ENCODE results near the gene USP25. TPM values are rescaled to one million over a fixed set of nuclear protein-coding genes. Genes with fewer than 3 reads are reported as not detected.

Gene USP25
- total and polyA plus RNA-seq, 2 of the 8 experiments (the other 6 are each of a cell fraction or from before 2014, with no cell fraction given) = 11.2 to 48.1 TPM

DNA sequence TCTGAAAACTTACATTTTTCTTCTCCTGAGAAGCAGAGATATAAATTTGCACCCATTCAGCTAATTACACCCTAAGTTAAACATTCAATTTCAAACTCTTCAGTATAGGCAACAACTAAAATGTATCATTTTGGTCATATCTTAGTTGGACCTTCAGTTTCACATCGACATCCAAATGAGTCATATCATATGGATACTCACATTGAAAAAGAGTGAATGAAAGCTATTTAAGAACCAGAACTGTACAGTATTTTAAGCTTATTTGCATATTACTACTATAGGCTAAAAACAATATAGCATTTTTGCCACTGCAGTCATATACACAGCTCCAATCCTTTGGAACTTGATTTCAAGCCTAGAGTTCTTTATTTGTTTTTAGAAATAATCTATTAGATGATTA, 33.6 kb downstream of the USP25 start:
- no peaks in the 10 kb centered on the region for H3K23me2 ChIP-seq (ENCODE audit: low read depth, low read length)
- H2AK5ac ChIP-seq (ENCODE audit: low read depth, low read length) = no peak overlapping the region
- H4K91ac ChIP-seq (replicated peaks; ENCODE audit: insufficient read length, low read length) = no peak overlapping the region
- no peaks in the 10 kb centered on the region for H3K79me1 ChIP-seq (ENCODE audit: low read depth, low read length)
- TF ChIP-seq SIN3A (conservative IDR thresholded peaks at IDR 0.05 in 1 of 2, IDR thresholded peaks at IDR 0.05 in 1 of 2; ENCODE audit: low read depth in 1 of 2, low read length in 2 of 2) = no peak
- TF ChIP-seq KDM1A (IDR thresholded peaks at IDR 0.05; ENCODE audit: borderline replicate concordance, low read length) = no peak
- TF ChIP-seq, protein P1, sequence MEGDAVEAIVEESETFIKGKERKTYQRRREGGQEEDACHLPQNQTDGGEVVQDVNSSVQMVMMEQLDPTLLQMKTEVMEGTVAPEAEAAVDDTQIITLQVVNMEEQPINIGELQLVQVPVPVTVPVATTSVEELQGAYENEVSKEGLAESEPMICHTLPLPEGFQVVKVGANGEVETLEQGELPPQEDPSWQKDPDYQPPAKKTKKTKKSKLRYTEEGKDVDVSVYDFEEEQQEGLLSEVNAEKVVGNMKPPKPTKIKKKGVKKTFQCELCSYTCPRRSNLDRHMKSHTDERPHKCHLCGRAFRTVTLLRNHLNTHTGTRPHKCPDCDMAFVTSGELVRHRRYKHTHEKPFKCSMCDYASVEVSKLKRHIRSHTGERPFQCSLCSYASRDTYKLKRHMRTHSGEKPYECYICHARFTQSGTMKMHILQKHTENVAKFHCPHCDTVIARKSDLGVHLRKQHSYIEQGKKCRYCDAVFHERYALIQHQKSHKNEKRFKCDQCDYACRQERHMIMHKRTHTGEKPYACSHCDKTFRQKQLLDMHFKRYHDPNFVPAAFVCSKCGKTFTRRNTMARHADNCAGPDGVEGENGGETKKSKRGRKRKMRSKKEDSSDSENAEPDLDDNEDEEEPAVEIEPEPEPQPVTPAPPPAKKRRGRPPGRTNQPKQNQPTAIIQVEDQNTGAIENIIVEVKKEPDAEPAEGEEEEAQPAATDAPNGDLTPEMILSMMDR (IDR thresholded peaks at IDR 0.05; ENCODE audit: control extremely low read depth in 1 of 3, insufficient read depth in 1 of 3, low read depth in 1 of 3, low read length in 3 of 3) = no peak
- no peak for TF ChIP-seq SP1 (IDR thresholded peaks at IDR 0.05; ENCODE audit: low read depth, low read length)
- TF ChIP-seq ASH2L (IDR thresholded peaks at IDR 0.05; ENCODE audit: low read length) = no peak
- no peak for TF ChIP-seq EZH2 (IDR thresholded peaks at IDR 0.05; ENCODE audit: low read depth, low read length, severe bottlenecking)
- no peak for TF ChIP-seq HDAC6 (IDR thresholded peaks at IDR 0.05; ENCODE audit: low read depth, low read length)
- no peak for TF ChIP-seq SP4 (IDR thresholded peaks at IDR 0.05; ENCODE audit: low read length)
- TF ChIP-seq SRF (IDR thresholded peaks at IDR 0.05; ENCODE audit: low read depth, low read length) = no peak
- H3K4me1 ChIP-seq (replicated peaks in 1 of 4; ENCODE audit: control insufficient read depth in 3 of 4, insufficient read depth in 4 of 4, low read length in 3 of 4) = peaks cover 1 to 13% (median 6%) of the 10 kb centered on the region in 4 experiments; a peak in 5 of 7 replicates
- peaks cover 9 to 10% of the 10 kb centered on the region in 2 experiments for H4K20me1 ChIP-seq (replicated peaks in 1 of 2; ENCODE audit: control insufficient read depth in 1 of 2, insufficient read depth in 2 of 2, low read length in 2 of 2)
- no peaks in the 10 kb centered on the region; a peak in 1 of 4 replicates for H3K9me3 ChIP-seq (ENCODE audit: insufficient read depth in 2 of 2, low read depth in 1 of 2, low read length in 1 of 2)
- H3K36me3 ChIP-seq (ENCODE audit: control insufficient read depth in 2 of 4, insufficient read depth in 4 of 4, low read length in 3 of 4) = peaks cover 0 to 5% (median 0%) of the 10 kb centered on the region in 4 experiments; a peak in 2 of 8 replicates
- no peak overlapping the region for H3K18ac ChIP-seq (ENCODE audit: extremely low read depth, low read length)
- no peak overlapping the region for H2BK12ac ChIP-seq (ENCODE audit: low read depth, low read length)
- no peak overlapping the region for H3K4ac ChIP-seq (replicated peaks; ENCODE audit: insufficient read length, low read depth, low read length)
- H3K56ac ChIP-seq (replicated peaks; ENCODE audit: insufficient read length, low read depth, low read length) = no peak overlapping the region
- no peak for DNase-seq (ENCODE audit: low read depth in 1 of 2, low spot score in 2 of 2)
- H3K14ac ChIP-seq (ENCODE audit: insufficient read length) = no peak overlapping the region
- no peak overlapping the region for H2AFZ ChIP-seq (ENCODE audit: low read length)
- H3K27me3 ChIP-seq (replicated peaks in 1 of 4; ENCODE audit: control insufficient read depth in 3 of 4, extremely low read depth in 1 of 4, insufficient read depth in 3 of 4, low read length in 3 of 4) = no peaks in the 10 kb centered on the region
- H2BK120ac ChIP-seq (replicated peaks; ENCODE audit: low read depth, low read length) = no peak overlapping the region
- no peak overlapping the region for H3K4me2 ChIP-seq (ENCODE audit: insufficient read depth in 1 of 2, low read depth in 2 of 2, low read length in 2 of 2)
- H3K4me3 ChIP-seq (ENCODE audit: extremely low read depth in 1 of 4, insufficient read depth in 2 of 4, low read depth in 3 of 4, low read length in 4 of 4) = no peak overlapping the region
- H3K23ac ChIP-seq (ENCODE audit: insufficient read length) = no peak overlapping the region
- H3K27ac ChIP-seq (ENCODE audit: low read depth, low read length) = no peak overlapping the region
- H4K5ac ChIP-seq (ENCODE audit: insufficient read length, low read depth, low read length) = no peak overlapping the region
- no peak overlapping the region for H3K9ac ChIP-seq (replicated peaks in 1 of 4; ENCODE audit: extremely low read depth in 1 of 4, low read depth in 3 of 4, low read length in 3 of 4)
- H4K8ac ChIP-seq (ENCODE audit: extremely low read depth, insufficient read depth, low read length) = no peak overlapping the region
- H2BK15ac ChIP-seq (ENCODE audit: low read length) = no peak overlapping the region
- FAIRE-seq = no peak
- H3K79me2 ChIP-seq (ENCODE audit: control insufficient read depth in 1 of 2, insufficient read depth in 2 of 2, low read length in 2 of 2) = peaks cover 0 to 99% of the 10 kb centered on the region in 2 experiments; a peak in 3 of 4 replicates
- H2BK20ac ChIP-seq (ENCODE audit: low read length) = no peak overlapping the region
- POLR2A ChIA-PET (ENCODE audit: partially characterized antibody) = interaction anchor here (0.7 to 1.1 kb wide), 4 partner anchors 10 to 33 kb away, joined by 3 to 7 read pairs (median 4); no protein-coding TSS in a partner anchor
- WGBS, 2 experiments (ENCODE audit: extremely low coverage in 1 of 2, insufficient coverage in 1 of 2, insufficient read length in 1 of 2, insufficient replicate concordance in 2 of 2, low coverage in 1 of 2, low lambda C conversion rate in 2 of 2, missing lambda C conversion rate in 1 of 2) = 94% methylated on average over 1 of the region's 1 CpG; no CpG with 5 or more reads in 1 of the 2 experiments
- H2BK5ac ChIP-seq (ENCODE audit: low read depth, low read length) = no peak overlapping the region
- CTCF ChIA-PET (ENCODE audit: partially characterized antibody) = interaction anchor here (1.2 kb wide), 1 partner anchor 12 kb away, joined by 6 read pairs; no protein-coding TSS in a partner anchor

Measured in H1 (cell line).